ENCODE data around the gene TNFSF18.

DNA sequence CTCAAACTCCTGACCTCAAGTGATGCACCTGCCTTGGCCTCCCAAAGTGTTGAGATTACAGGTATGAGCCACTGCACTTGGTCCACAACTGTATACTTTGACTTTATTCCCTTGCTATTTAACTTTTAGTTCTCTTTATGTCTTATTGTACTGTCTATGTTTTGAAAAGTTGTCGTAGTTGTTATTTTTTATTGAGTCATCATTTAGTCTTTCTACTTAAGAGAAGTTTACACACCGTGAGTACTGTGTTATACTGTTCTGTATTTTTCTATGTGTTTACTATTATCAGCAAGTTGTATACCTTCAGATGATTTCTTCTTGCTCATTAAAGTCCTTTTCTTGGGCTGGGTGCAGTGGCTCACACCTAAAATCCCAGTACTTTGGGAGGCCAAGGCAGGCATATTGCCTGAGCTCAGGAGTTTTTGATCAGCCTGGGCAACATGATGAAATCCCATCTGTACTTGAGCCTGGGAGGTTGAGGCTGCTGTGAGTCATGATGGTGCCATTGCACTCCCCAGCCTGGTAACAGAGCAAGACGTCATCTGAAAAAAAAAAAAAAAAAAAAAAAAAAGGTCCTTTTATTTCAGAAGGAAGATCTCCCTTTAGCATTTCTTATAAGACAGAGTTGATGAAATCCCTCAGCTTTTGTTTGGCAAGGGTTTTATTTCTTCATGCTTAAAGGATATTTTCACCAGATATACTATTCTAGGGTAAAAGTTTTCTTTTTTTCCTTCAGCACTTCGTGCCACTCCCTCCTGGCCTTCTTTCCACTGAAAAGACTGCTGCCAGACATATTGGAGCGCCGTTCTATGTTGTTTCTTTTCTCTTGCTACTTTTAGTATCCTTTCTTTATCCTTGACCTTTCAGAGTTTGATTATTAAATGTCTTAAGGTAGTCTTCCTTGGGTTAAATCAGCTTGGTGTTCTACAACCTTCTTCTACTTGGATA lies 47.6 kb downstream of the TNFSF18 start:
- TF ChIP-seq, protein P1, sequence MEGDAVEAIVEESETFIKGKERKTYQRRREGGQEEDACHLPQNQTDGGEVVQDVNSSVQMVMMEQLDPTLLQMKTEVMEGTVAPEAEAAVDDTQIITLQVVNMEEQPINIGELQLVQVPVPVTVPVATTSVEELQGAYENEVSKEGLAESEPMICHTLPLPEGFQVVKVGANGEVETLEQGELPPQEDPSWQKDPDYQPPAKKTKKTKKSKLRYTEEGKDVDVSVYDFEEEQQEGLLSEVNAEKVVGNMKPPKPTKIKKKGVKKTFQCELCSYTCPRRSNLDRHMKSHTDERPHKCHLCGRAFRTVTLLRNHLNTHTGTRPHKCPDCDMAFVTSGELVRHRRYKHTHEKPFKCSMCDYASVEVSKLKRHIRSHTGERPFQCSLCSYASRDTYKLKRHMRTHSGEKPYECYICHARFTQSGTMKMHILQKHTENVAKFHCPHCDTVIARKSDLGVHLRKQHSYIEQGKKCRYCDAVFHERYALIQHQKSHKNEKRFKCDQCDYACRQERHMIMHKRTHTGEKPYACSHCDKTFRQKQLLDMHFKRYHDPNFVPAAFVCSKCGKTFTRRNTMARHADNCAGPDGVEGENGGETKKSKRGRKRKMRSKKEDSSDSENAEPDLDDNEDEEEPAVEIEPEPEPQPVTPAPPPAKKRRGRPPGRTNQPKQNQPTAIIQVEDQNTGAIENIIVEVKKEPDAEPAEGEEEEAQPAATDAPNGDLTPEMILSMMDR (IDR thresholded peaks at IDR 0.05), result no peak
- TF ChIP-seq POLR2A (IDR thresholded peaks at IDR 0.05), result no peak
- no peak for TF ChIP-seq EP300 (IDR thresholded peaks at IDR 0.05)
- TF ChIP-seq POLR2AphosphoS5 (IDR thresholded peaks at IDR 0.05), result no peak
